ENCODE measurements around the gene ZNF789. TPM values are rescaled to one million over a fixed set of nuclear protein-coding genes. Genes with fewer than 3 reads are reported as not detected.

Gene ZNF789
- total and polyA plus RNA-seq, 9 of the 15 experiments (the other 6 are each of a cell fraction or from before 2014, with no cell fraction given) = 6.1 to 57.0 (median 24.8) TPM

DNA sequence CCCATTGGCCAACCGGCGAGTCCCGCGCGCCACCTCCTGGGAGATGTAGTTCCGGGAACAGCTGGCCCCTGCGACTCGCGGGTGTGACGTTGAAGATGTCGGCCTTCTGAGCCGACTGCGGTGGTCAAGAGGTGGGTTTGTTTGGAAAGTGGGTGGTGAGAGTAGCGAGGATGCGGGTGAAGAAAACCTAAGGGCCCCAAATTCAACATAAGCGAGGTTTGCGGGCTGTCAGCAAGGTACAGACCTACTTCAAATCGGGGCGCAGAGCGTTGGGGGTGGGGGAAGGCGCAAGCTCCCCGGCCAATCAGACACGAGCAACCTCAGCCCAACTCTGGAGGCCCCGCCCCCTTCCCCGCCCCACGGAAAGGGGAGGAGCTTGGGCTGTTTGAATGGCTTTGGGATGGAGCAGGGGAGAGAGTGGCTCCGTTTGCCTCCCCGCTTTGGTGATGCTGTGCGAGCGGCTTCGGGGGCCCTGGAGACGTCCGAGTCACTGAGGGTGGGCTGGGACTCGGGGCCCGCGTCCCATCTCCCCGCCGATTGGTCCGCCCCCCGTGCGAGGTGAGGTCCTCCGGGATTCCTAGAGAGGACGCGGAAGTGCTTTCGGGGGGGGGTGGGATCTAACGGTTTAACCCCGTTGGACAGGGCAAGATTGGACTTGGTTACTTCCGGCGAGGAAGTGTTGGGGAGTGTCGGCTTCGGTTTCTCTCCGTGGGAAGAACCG, 32.1 kb downstream of the ZNF789 start, which contains the start of gene ZKSCAN5 (continued):
- TF ChIP-seq, protein P1, sequence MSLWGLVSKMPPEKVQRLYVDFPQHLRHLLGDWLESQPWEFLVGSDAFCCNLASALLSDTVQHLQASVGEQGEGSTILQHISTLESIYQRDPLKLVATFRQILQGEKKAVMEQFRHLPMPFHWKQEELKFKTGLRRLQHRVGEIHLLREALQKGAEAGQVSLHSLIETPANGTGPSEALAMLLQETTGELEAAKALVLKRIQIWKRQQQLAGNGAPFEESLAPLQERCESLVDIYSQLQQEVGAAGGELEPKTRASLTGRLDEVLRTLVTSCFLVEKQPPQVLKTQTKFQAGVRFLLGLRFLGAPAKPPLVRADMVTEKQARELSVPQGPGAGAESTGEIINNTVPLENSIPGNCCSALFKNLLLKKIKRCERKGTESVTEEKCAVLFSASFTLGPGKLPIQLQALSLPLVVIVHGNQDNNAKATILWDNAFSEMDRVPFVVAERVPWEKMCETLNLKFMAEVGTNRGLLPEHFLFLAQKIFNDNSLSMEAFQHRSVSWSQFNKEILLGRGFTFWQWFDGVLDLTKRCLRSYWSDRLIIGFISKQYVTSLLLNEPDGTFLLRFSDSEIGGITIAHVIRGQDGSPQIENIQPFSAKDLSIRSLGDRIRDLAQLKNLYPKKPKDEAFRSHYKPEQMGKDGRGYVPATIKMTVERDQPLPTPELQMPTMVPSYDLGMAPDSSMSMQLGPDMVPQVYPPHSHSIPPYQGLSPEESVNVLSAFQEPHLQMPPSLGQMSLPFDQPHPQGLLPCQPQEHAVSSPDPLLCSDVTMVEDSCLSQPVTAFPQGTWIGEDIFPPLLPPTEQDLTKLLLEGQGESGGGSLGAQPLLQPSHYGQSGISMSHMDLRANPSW (CRISPR knock-in tag; IDR thresholded peaks at IDR 0.05) = peak; percentile 51; the same call in 1 of the 2 replicates
- 0 out of 2 replicates have a peak, but pooled peaks have one; percentile 73 for TF ChIP-seq HDGF (IDR thresholded peaks at IDR 0.05)
- TF ChIP-seq ZNF41 (CRISPR knock-in tag; conservative IDR thresholded peaks at IDR 0.05) = no peak
- TF ChIP-seq SP1 (CRISPR knock-in tag; IDR thresholded peaks at IDR 0.05) = peak; percentile 94
- no peak for TF ChIP-seq PRPF4 (IDR thresholded peaks at IDR 0.05; ENCODE audit: insufficient read depth, low read depth, low read length, poor library complexity, severe bottlenecking)
- TF ChIP-seq, protein P2, sequence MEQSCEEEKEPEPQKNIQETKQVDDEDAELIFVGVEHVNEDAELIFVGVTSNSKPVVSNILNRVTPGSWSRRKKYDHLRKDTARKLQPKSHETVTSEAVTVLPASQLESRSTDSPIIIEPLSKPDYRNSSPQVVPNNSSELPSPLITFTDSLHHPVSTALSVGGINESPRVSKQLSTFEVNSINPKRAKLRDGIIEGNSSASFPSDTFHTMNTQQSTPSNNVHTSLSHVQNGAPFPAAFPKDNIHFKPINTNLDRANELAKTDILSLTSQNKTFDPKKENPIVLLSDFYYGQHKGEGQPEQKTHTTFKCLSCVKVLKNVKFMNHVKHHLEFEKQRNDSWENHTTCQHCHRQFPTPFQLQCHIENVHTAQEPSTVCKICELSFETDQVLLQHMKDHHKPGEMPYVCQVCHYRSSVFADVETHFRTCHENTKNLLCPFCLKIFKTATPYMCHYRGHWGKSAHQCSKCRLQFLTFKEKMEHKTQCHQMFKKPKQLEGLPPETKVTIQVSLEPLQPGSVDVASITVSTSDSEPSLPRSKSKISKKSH (CRISPR knock-in tag; IDR thresholded peaks at IDR 0.05) = no peak
- TF ChIP-seq ZNF263 (CRISPR knock-in tag; IDR thresholded peaks at IDR 0.05; ENCODE audit: borderline replicate concordance) = no peak; the same call in 1 of the 2 replicates
- no peak for TF ChIP-seq PCBP1 (IDR thresholded peaks at IDR 0.05; ENCODE audit: low read depth, low read length, poor library complexity, severe bottlenecking)
- no peak for TF ChIP-seq BDP1 (IDR thresholded peaks at IDR 0.05; ENCODE audit: insufficient read depth, insufficient read length)
- no peak for TF ChIP-seq TRIM28 (IDR thresholded peaks at IDR 0.05)
- peak; percentile 91 for TF ChIP-seq MTA1 (IDR thresholded peaks at IDR 0.05; ENCODE audit: borderline replicate concordance)
- TF ChIP-seq MEIS2 (IDR thresholded peaks at IDR 0.05; ENCODE audit: partially characterized antibody) = no peak
- TF ChIP-seq PHB (CRISPR knock-in tag; IDR thresholded peaks at IDR 0.05) = no peak
- no peak; the same call in 1 of the 2 replicates for TF ChIP-seq PHB2 (IDR thresholded peaks at IDR 0.05; ENCODE audit: low read depth)
- TF ChIP-seq ZNF830 (CRISPR knock-in tag; IDR thresholded peaks at IDR 0.05) = no peak
- no peak for TF ChIP-seq NCOA2 (IDR thresholded peaks at IDR 0.05; ENCODE audit: partially characterized antibody in 2 of 2)
- peak; percentile 62 to 71; a peak in 3 of 4 replicates for TF ChIP-seq FOXK2 (conservative IDR thresholded peaks at IDR 0.05 in 1 of 2, IDR thresholded peaks at IDR 0.05 in 1 of 2; ENCODE audit: low read depth in 2 of 2)
- TF ChIP-seq, protein P3, sequence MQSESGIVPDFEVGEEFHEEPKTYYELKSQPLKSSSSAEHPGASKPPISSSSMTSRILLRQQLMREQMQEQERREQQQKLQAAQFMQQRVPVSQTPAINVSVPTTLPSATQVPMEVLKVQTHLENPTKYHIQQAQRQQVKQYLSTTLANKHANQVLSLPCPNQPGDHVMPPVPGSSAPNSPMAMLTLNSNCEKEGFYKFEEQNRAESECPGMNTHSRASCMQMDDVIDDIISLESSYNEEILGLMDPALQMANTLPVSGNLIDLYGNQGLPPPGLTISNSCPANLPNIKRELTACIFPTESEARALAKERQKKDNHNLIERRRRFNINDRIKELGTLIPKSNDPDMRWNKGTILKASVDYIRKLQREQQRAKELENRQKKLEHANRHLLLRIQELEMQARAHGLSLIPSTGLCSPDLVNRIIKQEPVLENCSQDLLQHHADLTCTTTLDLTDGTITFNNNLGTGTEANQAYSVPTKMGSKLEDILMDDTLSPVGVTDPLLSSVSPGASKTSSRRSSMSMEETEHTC (IDR thresholded peaks at IDR 0.05) = no peak
- TF ChIP-seq TAF1 (IDR thresholded peaks at IDR 0.05; ENCODE audit: control insufficient read depth, extremely low read depth, insufficient read depth, low read length, severe bottlenecking) = peak; percentile 99
- peak; percentile 61 for TF ChIP-seq RBM25 (IDR thresholded peaks at IDR 0.05; ENCODE audit: low read depth, low read length, severe bottlenecking)
- no peak for TF ChIP-seq ZSCAN32 (CRISPR knock-in tag; IDR thresholded peaks at IDR 0.05)
- TF ChIP-seq, protein P4, sequence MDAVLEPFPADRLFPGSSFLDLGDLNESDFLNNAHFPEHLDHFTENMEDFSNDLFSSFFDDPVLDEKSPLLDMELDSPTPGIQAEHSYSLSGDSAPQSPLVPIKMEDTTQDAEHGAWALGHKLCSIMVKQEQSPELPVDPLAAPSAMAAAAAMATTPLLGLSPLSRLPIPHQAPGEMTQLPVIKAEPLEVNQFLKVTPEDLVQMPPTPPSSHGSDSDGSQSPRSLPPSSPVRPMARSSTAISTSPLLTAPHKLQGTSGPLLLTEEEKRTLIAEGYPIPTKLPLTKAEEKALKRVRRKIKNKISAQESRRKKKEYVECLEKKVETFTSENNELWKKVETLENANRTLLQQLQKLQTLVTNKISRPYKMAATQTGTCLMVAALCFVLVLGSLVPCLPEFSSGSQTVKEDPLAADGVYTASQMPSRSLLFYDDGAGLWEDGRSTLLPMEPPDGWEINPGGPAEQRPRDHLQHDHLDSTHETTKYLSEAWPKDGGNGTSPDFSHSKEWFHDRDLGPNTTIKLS (IDR thresholded peaks at IDR 0.05; ENCODE audit: borderline replicate concordance, low read depth) = peak; percentile 94; the same call in 1 of the 2 replicates

All from K562 (cell line).